ENCODE results near the gene THY1.

- TF ChIP-seq CTCF (conservative IDR thresholded peaks at IDR 0.05) (no peak), ZFX (IDR thresholded peaks at IDR 0.05) (no peak)
Measured at GRCh38 chr11:119459293-119459976, 36.5 kb upstream of the THY1 start.

Data from C4-2B (cell line).